LNCAP (cell line): Measurements from ENCODE around the gene PLA2G6.

ENCODE experiments used
- CTCF ChIP-seq: fragments of 450-650 bp; IDR thresholded peaks from 2 replicates; pipeline ENCODE4 v1.5.1; 2017; ENCODE audit warnings: mild to moderate bottlenecking

The PLA2G6 gene

GRCh38 chr22:38191055-38191454 lies 9.4 kb upstream of the PLA2G6 start:
- TF ChIP-seq CTCF: no peak

DNA sequence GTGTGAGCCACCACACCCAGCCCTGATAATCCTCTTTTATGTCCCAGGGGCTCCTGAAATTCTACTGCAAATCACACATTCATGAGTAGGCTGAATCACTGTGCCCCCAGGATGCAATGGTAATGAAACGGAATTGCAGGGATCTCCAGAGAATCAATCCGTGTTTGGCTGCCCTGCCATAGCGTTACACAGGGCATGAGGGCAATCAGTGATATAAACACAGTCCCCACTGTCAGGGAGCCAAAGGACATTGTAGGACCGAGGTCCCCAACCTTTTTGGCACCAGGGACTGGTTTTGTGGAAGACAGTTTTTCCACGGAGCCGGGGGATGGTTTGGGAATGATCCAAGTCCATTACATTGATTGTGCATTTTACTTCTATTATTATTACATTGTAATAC lies 9.0 kb upstream of the PLA2G6 start:
- TF ChIP-seq CTCF: no peak

DNA sequence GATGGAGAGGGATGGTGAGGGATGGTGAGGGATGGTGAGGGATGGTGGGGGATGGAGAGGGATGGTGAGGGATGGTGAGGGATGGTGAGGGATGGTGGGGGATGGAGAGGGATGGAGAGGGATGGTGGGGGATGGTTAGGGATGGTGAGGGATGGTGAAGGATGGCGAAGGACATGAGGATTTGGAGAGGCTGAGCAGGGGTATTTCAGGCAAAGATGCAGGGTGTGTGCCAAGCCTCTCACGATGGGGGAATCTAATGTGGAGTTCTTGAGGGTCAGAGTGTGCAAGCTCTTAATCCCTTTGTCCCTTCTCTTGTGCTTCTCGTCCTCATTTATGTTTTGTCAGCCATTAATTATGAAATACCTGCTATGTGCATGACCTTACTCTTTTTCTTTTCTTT lies 7.5 kb upstream of the PLA2G6 start:
- TF ChIP-seq CTCF: no peak

DNA sequence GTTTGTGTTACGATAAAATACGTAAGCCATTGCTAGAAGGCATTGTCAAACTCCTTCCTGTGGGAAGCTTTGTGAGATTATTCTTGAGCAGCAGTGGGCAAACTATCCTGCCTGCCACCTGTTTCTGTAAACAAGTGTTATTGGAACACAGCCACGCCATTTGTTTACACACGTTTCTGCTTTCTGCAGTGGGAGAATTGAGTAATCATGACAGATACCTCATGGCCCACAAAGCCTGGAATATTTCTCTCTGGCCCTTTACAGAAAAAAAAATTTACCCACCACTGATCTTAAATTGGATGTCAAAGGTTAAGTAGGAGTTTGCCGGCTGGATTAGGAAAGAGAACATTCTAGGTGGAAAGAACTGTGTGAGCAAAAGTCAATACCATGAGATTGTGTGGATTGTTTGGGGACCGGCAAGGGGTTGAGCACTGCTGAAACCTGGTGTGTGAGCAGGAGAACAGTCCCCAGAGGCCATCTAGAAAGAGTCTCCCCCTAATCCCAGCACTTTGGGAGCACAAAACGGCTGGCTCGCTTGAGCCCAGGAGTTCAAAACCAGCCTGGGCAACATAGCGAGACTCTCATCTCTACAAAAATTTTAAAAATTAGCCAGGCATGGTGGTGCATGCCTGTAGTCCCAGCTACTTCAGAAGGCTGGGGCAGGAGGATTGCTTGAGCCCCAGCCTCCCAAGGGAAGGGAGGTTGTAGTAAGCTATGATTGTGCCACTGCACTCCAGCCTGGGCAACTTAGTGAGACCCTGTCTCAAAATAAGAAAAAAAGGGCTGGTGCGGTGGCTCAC lies 6.0 kb upstream of the PLA2G6 start:
- no peak for TF ChIP-seq CTCF

DNA sequence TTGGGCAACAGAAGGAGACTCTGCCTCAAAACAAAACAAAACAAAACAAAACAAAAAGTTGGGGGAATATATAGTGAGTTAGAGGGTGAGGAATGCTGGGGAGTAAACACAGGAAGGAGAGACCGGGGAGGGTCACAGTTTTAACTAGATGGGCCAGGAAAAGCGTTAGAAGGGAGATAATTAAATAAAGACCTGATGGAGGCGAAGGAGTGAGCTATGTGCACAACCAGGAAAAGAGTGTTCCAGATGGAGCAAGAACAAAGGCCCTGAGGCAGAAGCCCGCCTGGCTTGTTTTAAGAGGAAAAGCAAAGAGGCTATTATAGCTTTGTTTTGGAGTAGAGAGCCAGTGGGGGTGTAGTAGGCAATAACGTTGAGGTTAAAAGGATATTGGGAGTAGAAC lies 4.8 kb upstream of the PLA2G6 start:
- no peak for TF ChIP-seq CTCF

- TF ChIP-seq CTCF: no peak
Measured at GRCh38 chr22:38184788-38185187, 3.2 kb upstream of the PLA2G6 start.

GRCh38 chr22:38180841-38181452 lies 683 bp downstream of the PLA2G6 start:
- TF ChIP-seq CTCF: no peak
